SKM-1 treated with dmso at 0.1 percent for 144 hours (cell line): ENCODE measurements around the gene ITGA2.

Source experiments
- DNase-seq: peaks from one replicate; lab custom pipeline; 2025; ENCODE audit not compliant: unreplicated experiment; lab: John Stamatoyannopoulos, UW

The ITGA2 gene

GRCh38 chr5:53053364-53053763 is 64.2 kb downstream of the ITGA2 start:
- DNase-seq = no peak

- no peak for DNase-seq
These were observed 66.2 kb downstream of the ITGA2 start for GRCh38 chr5:53055365-53055764.

- DNase-seq = no peak
These were observed 70.1 kb downstream of the ITGA2 start for GRCh38 chr5:53059281-53059680.

- DNase-seq = no peak
These were observed 74.0 kb downstream of the ITGA2 start for GRCh38 chr5:53063176-53063575.

GRCh38 chr5:53063791-53064190 is 74.6 kb downstream of the ITGA2 start:
- DNase-seq = no peak

- no peak for DNase-seq
These were observed 76.9 kb downstream of the ITGA2 start for GRCh38 chr5:53066088-53066487.

GRCh38 chr5:53067641-53068040 is 78.5 kb downstream of the ITGA2 start:
- no peak for DNase-seq

GRCh38 chr5:53068291-53068836 is 79.2 kb downstream of the ITGA2 start:
- no peak for DNase-seq

GRCh38 chr5:53069626-53070025 is 80.5 kb downstream of the ITGA2 start:
- no peak for DNase-seq

GRCh38 chr5:53071298-53071697 is 82.1 kb downstream of the ITGA2 start:
- DNase-seq = no peak

- no peak for DNase-seq
These were observed 82.6 kb downstream of the ITGA2 start for GRCh38 chr5:53071738-53072137.

- DNase-seq = no peak
These were observed 84.2 kb downstream of the ITGA2 start for GRCh38 chr5:53073348-53073747.

- no peak for DNase-seq
These were observed 86.9 kb downstream of the ITGA2 start for GRCh38 chr5:53076014-53076583.

- DNase-seq = no peak
These were observed 91.1 kb downstream of the ITGA2 start for GRCh38 chr5:53080271-53080670.

GRCh38 chr5:53083927-53084326 is 94.8 kb downstream of the ITGA2 start:
- DNase-seq = no peak

- no peak for DNase-seq
These were observed 95.5 kb downstream of the ITGA2 start for GRCh38 chr5:53084546-53085255.

GRCh38 chr5:53087171-53087570 is 98.0 kb downstream of the ITGA2 start:
- no peak for DNase-seq

GRCh38 chr5:53087621-53088121 is 98.5 kb downstream of the ITGA2 start:
- DNase-seq = no peak

- no peak for DNase-seq
These were observed 100.4 kb downstream of the ITGA2 start for GRCh38 chr5:53089481-53089991.

- DNase-seq = no peak
These were observed 101.1 kb downstream of the ITGA2 start for GRCh38 chr5:53090229-53090628.

GRCh38 chr5:53091289-53091688 is 102.1 kb downstream of the ITGA2 start:
- no peak for DNase-seq

- no peak for DNase-seq
These were observed 103.1 kb downstream of the ITGA2 start for GRCh38 chr5:53092242-53092641.
